RKO (cell line): Measurements from ENCODE around the gene HTR5A.
"Not testable (repeated sequence)": the region's sequence is repeated elsewhere in the genome, so short reads cannot be mapped to it uniquely, and the experiment has no call there.

ENCODE experiments used
- DNase-seq: peaks from one replicate; pipeline ENCODE4 v3.0.0-alpha.2; 2016; ENCODE audit warnings: low spot score

The HTR5A gene

DNA sequence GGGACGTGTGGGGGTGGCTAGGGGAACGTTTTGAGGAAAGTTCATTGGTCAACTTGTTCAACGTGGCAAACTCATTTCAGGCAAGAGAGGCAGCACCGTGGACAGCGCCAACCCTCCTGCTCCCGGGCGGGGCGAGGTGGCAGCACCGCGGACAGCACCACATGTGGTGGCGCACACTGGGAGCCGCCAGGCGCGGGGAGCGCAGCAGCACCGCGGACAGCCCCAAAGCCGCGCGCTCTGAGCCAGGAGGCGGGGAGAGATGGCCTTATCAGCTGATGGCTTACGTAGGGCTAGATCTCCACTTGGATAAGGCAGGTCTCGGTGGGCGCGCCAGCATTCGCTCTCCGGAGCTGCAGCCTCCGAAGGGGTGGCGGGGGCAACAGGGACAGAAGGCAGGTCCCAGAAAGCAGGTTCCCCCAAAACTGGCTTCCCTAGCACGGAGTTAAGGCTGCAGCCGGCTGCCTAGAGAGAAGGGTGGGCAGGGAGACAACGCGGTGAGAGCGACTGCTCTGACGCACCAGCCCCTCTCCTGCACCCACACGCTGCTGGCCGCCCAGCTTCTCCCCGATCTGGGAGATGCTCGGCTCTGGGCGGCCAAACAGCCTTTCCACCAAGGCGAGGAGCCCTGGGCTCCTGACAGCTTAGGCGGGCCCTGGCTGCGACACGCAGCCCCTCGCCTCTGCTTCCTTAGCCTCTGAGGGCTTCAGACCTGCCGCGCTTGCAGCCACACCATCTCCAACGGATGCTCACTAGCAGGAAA is at the start of gene HTR5A:
HTR5A (plus strand) TSS at position 333 of the 760 bp plus-strand sequence. CDS start 576 bp downstream, outside the sequence.
- peak; percentile 94 for DNase-seq

DNA sequence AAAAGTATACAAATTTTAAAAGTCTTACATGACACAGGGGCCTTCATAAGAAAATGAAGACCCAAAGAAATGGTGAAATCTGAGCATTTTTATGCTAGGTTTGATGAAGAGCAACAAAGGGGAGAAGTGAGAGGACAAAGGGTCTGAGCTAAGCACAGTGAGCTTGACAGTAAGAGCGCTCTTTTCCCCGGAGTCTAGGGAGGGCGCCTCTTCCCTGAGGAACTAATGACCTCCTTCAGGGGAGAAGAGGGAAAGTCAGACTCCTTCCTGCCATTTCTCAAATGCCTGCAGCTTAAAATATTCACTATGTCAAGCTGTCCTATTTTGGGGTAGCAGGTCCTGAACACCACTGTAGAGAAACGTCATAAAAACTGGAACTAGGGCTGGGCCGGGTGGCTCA is 49.1 kb upstream of the HTR5A start:
- no peak for DNase-seq

- no peak for DNase-seq
Measured at GRCh38 chr7:155021699-155022145, 48.4 kb upstream of the HTR5A start.

- DNase-seq, result no peak
Measured at GRCh38 chr7:155027879-155028278, 42.2 kb upstream of the HTR5A start.

GRCh38 chr7:155032978-155033377 is 37.1 kb upstream of the HTR5A start:
- no peak for DNase-seq

DNA sequence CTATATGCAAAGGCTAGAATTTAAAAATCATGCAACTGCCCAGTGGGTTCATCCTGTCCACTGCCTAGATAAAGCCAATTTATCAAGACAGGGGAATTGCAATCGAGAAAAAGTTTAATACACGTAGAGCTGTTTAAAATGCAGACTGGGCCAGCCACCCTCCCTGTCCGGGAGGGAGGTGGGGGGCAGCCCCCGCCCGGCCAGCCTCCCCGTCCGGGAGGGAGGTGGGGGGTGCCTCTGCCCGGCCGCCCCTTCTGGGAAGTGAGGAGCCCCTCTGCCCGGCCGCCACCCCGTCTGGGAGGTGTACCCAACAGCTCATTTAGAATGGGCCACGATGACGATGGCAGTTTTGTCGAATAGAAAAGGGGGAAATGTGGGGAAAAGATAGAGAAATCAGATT is 35.6 kb upstream of the HTR5A start:
- not testable (repeated sequence) for DNase-seq

DNA sequence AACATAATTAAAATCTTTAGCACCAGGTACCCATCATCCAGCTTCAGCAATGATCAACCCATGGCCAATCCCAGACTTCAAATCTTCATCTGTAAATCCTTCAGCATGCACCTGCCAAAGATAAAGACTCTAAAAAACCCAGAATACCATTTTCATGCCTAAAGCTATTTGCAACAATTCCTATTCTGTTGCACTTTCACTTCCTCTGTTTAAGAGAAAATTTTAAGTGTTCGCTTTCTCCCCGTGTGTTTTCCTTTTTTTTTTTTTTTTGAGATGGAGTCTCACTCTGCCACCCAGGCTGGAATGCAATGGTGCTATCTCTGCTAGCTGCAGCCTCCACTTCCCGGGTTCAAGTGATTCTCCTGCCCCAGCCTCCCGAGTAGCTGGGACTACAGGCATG is 31.8 kb upstream of the HTR5A start:
- DNase-seq, result no peak

- DNase-seq, result no peak
Measured at GRCh38 chr7:155043756-155044155, 26.4 kb upstream of the HTR5A start.

GRCh38 chr7:155048006-155048405 is 22.1 kb upstream of the HTR5A start:
- DNase-seq, result no peak

GRCh38 chr7:155051355-155051754 is 18.8 kb upstream of the HTR5A start:
- DNase-seq, result no peak

DNA sequence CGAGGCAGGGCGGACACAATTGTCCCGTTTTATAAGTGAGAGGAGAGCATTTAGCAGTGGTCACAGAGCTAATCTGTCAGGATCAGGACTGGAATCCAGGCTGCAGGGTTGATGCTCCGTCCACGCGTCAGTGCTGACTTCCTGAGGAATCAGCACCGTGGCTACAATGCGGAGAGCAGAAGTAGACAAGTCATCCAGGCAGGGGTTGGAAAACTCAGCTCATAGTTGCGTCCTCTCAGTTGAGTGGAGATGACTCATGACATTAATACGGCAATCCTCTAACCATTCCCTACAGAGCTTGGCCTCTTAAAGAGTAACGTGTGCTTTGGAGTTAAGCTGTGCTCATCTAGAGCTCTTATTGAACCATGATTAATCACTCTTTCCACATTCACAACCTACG is 17.1 kb upstream of the HTR5A start:
- DNase-seq, result peak; percentile 78

GRCh38 chr7:155054761-155055160 is 15.4 kb upstream of the HTR5A start:
- no peak for DNase-seq

DNA sequence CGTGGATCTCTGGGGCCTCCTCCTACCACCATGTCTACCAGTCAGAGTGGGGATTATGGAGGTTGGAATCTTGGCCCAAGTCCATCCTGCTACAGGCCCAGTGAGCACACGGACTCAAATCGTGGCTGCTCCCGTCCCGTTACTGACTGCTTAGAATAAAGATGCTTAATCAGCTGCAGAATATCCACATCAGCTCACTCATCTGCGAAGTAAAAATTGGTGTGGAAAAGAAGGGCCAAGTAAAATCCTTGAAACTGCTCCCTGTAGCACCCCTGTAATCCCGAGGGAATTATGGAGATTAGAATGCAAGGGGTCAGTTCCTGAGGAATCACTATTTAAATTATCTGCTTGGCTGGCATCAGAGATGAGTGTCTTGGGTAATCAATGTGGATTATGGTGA is 13.0 kb upstream of the HTR5A start:
- no peak for DNase-seq

GRCh38 chr7:155058896-155059295 is 11.2 kb upstream of the HTR5A start:
- DNase-seq, result no peak

- DNase-seq, result no peak
Measured at GRCh38 chr7:155059703-155060102, 10.4 kb upstream of the HTR5A start.

DNA sequence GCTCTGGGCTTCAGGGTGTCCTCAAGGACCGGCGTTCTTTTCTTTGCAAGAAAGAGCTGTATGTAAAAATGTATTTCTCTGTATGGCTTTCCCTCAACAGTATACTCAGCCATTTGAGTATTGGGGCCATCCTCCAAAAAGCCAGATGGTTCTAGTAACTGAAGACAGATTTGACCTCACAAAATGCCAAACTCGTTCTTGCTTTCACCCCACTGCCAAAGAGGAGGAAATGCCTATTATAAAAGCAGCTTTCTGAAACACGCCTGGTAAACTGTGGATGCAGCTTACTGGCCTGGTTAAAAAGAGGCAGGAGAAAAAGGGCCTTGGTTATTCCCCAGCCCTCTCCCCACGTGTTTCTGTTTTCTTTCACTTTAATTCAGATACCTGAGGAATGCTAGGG is 7.7 kb upstream of the HTR5A start:
- DNase-seq, result no peak

GRCh38 chr7:155064186-155064585 is 5.9 kb upstream of the HTR5A start:
- no peak for DNase-seq

DNA sequence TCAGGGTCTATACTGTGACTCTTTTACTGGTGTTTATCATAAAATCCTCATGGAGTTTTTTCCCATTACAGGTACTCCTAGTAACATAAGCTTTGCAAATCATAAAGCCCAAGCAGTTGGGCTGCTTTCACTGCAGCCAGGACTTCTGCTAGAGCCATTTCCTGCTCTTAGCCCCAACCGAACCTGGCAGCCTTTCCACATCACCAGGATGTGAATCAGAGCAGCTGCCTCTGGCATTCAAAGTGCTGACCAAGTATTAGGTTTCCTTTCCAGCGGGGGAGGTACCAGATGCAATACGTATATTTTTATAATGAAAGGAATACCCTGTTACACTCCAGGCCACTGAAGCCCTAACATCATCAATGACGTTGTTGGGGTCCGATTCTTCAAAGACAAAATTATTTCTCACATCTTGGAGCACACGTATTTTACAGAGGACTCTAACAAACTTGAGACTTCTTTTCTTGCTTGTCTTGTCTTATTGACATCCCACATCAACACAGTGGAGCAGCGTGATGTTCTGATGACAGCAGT is 3.6 kb upstream of the HTR5A start:
- DNase-seq, result peak; percentile 88

DNA sequence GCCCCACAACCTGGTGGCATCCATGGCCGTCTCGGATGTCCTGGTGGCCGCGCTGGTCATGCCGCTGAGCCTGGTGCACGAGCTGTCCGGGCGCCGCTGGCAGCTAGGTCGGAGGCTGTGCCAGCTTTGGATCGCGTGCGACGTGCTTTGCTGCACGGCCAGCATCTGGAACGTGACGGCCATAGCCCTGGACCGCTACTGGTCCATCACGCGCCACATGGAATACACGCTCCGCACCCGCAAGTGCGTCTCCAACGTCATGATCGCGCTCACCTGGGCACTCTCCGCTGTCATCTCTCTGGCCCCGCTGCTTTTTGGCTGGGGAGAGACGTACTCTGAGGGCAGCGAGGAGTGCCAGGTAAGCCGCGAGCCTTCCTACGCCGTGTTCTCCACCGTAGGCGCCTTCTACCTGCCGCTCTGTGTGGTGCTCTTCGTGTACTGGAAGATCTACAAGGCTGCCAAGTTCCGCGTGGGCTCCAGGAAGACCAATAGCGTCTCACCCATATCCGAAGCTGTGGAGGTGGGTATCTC is 1.1 kb downstream of the HTR5A start:
- DNase-seq, result no peak

GRCh38 chr7:155071916-155072571 is 1.9 kb downstream of the HTR5A start:
- no peak for DNase-seq

GRCh38 chr7:155073922-155074321 is 3.8 kb downstream of the HTR5A start:
- DNase-seq, result no peak

- no peak for DNase-seq
Measured at GRCh38 chr7:155084021-155084420, 13.9 kb downstream of the HTR5A start.

DNA sequence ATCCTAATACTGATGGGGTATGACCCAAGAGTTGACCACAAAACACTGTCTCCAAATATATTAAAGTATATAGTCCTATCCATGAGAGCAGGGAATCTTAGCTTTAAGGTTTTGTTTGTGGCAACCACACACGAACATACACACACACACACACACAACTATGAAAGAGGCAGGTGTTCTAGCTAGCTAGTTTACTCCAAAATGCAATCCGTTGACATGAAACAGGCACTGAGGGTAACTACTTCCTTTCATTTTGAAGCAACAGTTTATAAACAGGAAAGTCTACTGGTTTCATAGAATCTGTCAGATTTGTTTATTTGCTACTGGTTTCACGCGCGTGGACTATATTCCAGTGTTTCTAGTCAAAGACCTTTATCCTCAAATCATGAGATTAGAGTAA is 14.8 kb downstream of the HTR5A start:
- no peak for DNase-seq
